Measurements from ENCODE around the gene COL4A2.

GRCh38 chr13:110542169-110542796, 235.2 kb downstream of the COL4A2 start:
- TF ChIP-seq EZH2 (IDR thresholded peaks at IDR 0.05; ENCODE audit: low read length) (no peak), CTCF (optimal IDR thresholded peaks at IDR 0.05 in 1 of 3, IDR thresholded peaks at IDR 0.05 in 1 of 3, conservative IDR thresholded peaks at IDR 0.05 in 1 of 3; ENCODE audit: extremely low read depth in 1 of 3, insufficient read depth in 2 of 3, low read length in 3 of 3) (no peak)

Measured in keratinocyte (primary cell).